ENCODE measurements around the gene TMC4.

TMC4 gene

GRCh38 chr19:54151362-54152035 is 21.5 kb downstream of the TMC4 start:
- no peak for DNase-seq (ENCODE audit: extremely low read depth, low read depth)
- TF ChIP-seq CTCF (IDR thresholded peaks at IDR 0.05; ENCODE audit: low read depth, low read length, missing control alignments), result no peak
- no peak overlapping the region for H3K4me3 ChIP-seq (replicated peaks; ENCODE audit: low read depth, low read length)

GRCh38 chr19:54149021-54149812 is 23.7 kb downstream of the TMC4 start:
- no peak for DNase-seq (ENCODE audit: extremely low read depth, low read depth)
- no peak for TF ChIP-seq CTCF (IDR thresholded peaks at IDR 0.05; ENCODE audit: low read depth, low read length, missing control alignments)
- no peak overlapping the region for H3K4me3 ChIP-seq (replicated peaks; ENCODE audit: low read depth, low read length)

- H3K4me3 ChIP-seq (replicated peaks; ENCODE audit: low read depth, low read length), result no peak overlapping the region
- DNase-seq (ENCODE audit: extremely low read depth, low read depth), result no peak
- no peak for TF ChIP-seq CTCF (IDR thresholded peaks at IDR 0.05; ENCODE audit: low read depth, low read length, missing control alignments)
Measured at GRCh38 chr19:54148158-54148557, 24.8 kb downstream of the TMC4 start.

GRCh38 chr19:54147676-54148075 is 25.3 kb downstream of the TMC4 start:
- DNase-seq (ENCODE audit: extremely low read depth, low read depth), result no peak
- TF ChIP-seq CTCF (IDR thresholded peaks at IDR 0.05; ENCODE audit: low read depth, low read length, missing control alignments), result no peak

GRCh38 chr19:54145541-54146158 is 27.3 kb downstream of the TMC4 start:
- no peak overlapping the region for H3K4me3 ChIP-seq (replicated peaks; ENCODE audit: low read depth, low read length)
- no peak for TF ChIP-seq CTCF (IDR thresholded peaks at IDR 0.05; ENCODE audit: low read depth, low read length, missing control alignments)
- no peak for DNase-seq (ENCODE audit: extremely low read depth, low read depth)

More at GRCh38 chr19:54147676-54148075, 25.3 kb downstream of the TMC4 start:
- H3K4me3 ChIP-seq (replicated peaks; ENCODE audit: low read depth, low read length), result no peak overlapping the region

GRCh38 chr19:54142166-54142780 is 30.7 kb downstream of the TMC4 start:
- no peak overlapping the region for H3K4me3 ChIP-seq (replicated peaks; ENCODE audit: low read depth, low read length)
- DNase-seq (ENCODE audit: extremely low read depth, low read depth), result no peak
- TF ChIP-seq CTCF (IDR thresholded peaks at IDR 0.05; ENCODE audit: low read depth, low read length, missing control alignments), result no peak

Measured in HFF-Myc (cell line).